ENCODE measurements around the gene PRKAG2.

GRCh38 chr7:151556592-151556991 is 320.3 kb downstream of the PRKAG2 start:
- TF ChIP-seq CTCF (IDR thresholded peaks at IDR 0.05; ENCODE audit: low read length) (no peak), EZH2 (IDR thresholded peaks at IDR 0.05; ENCODE audit: borderline replicate concordance, low read length) (no peak)

All from OCI-LY1 (cell line).